ENCODE measurements around the gene MS4A8. TPM values are rescaled to one million over a fixed set of nuclear protein-coding genes. Genes with fewer than 3 reads are reported as not detected.
"Not testable (repeated sequence)": the region's sequence is repeated elsewhere in the genome, so short reads cannot be mapped to it uniquely, and the experiment has no call there.

Gene MS4A8
- total and polyA plus RNA-seq, 12 donors, result 0.27 to 2.0 (median 0.67) TPM; not detected in 7

- Histone ChIP-seq H3K9me3 (replicated peaks in 1 of 3) (no peaks in the 10 kb centered on the region), H3K27ac (no peak overlapping the region), H3K4me1 (replicated peaks in 1 of 2) (no peaks in the 10 kb centered on the region), H3K36me3 (replicated peaks in 1 of 2) (no peaks in the 10 kb centered on the region), H3K27me3 (no peaks in the 10 kb centered on the region), H3K4me3 (no peak overlapping the region)
- TF ChIP-seq CTCF (IDR thresholded peaks at IDR 0.05) (no peak), POLR2A (IDR thresholded peaks at IDR 0.05) (no peak)
- intact Hi-C loops (cut with DNase I), result no loop called here
- DNase-seq, result no peak
- 65 to 85% (median 79%) methylated on average over 5 of the region's 5 CpGs for WGBS, 4 donors
Observed at GRCh38 chr11:60706931-60707330, 7.5 kb downstream of the MS4A8 start.

- no peak overlapping the region for H3K27ac ChIP-seq
- no peaks in the 10 kb centered on the region for H3K36me3 ChIP-seq (replicated peaks in 1 of 2)
- H3K4me3 ChIP-seq, result no peak overlapping the region
- WGBS, 4 donors, result 70 to 77% (median 74%) methylated on average over 4 of the region's 4 CpGs
- H3K4me1 ChIP-seq (replicated peaks in 1 of 2), result no peaks in the 10 kb centered on the region
- no peak for DNase-seq
- intact Hi-C loops (cut with DNase I), result no loop called here
- no peaks in the 10 kb centered on the region for H3K27me3 ChIP-seq
- no peak for TF ChIP-seq CTCF (IDR thresholded peaks at IDR 0.05)
- TF ChIP-seq POLR2A (IDR thresholded peaks at IDR 0.05), result no peak
- H3K9me3 ChIP-seq (replicated peaks in 1 of 3), result no peaks in the 10 kb centered on the region
Observed at GRCh38 chr11:60710482-60710881, 11.1 kb downstream of the MS4A8 start.

- H3K27ac ChIP-seq, result no peak overlapping the region
- intact Hi-C loops (cut with DNase I), result no loop called here
- 76 to 86% (median 83%) methylated on average over 4 of the region's 4 CpGs for WGBS, 4 donors
Observed at GRCh38 chr11:60711276-60711675, 11.9 kb downstream of the MS4A8 start.

GRCh38 chr11:60713423-60713822 is 14.0 kb downstream of the MS4A8 start:
- intact Hi-C loops (cut with DNase I); H3K4me1 ChIP-seq (replicated peaks in 1 of 2); H3K27me3 ChIP-seq; H3K9me3 ChIP-seq (replicated peaks in 1 of 3); H3K4me3 ChIP-seq; H3K36me3 ChIP-seq (replicated peaks in 1 of 2); H3K27ac ChIP-seq; DNase-seq: not testable (repeated sequence)
- WGBS, 4 donors, result 76 to 86% (median 77%) methylated on average over 6 of the region's 6 CpGs

More at GRCh38 chr11:60711276-60711675, 11.9 kb downstream of the MS4A8 start:
- Histone ChIP-seq H3K27me3 (no peaks in the 10 kb centered on the region), H3K4me1 (replicated peaks in 1 of 2) (no peaks in the 10 kb centered on the region), H3K9me3 (replicated peaks in 1 of 3) (no peaks in the 10 kb centered on the region), H3K36me3 (replicated peaks in 1 of 2) (no peaks in the 10 kb centered on the region), H3K4me3 (no peak overlapping the region)
- no peak for TF ChIP-seq POLR2A (IDR thresholded peaks at IDR 0.05)
- TF ChIP-seq CTCF (IDR thresholded peaks at IDR 0.05), result no peak
- DNase-seq, result no peak

GRCh38 chr11:60717956-60718355 is 18.5 kb downstream of the MS4A8 start:
- Histone ChIP-seq H3K4me1 (replicated peaks in 1 of 2) (no peaks in the 10 kb centered on the region), H3K4me3 (no peak overlapping the region), H3K9me3 (replicated peaks in 1 of 3) (no peaks in the 10 kb centered on the region), H3K27ac (no peak overlapping the region), H3K36me3 (replicated peaks in 1 of 2) (no peaks in the 10 kb centered on the region), H3K27me3 (peaks cover 5% of the 10 kb centered on the region)
- TF ChIP-seq POLR2A (IDR thresholded peaks at IDR 0.05) (no peak), CTCF (IDR thresholded peaks at IDR 0.05) (no peak)
- 76 to 90% (median 85%) methylated on average over 5 of the region's 5 CpGs for WGBS, 4 donors
- DNase-seq, result no peak
- intact Hi-C loops (cut with DNase I), result no loop called here
